ENCODE results near the gene MLPH.

MLPH gene

DNA sequence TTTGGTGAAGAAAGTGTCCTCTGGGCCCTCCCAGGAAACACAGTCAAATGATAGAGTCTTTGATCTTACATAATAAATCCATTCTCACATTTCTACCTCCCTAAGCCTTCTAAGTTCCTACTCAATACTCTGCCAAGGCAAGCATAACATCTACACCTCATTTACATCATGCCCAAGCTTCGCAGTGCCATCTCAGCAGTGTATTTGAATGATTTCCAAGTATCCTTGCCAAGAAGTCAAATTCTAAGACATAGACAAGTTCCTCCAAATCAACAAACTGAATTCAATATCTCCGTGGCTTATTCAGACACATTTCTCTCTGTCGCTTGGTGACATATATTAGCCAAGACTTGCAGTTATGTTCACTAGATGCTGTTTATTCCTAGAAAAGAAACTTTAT is 8.1 kb upstream of the MLPH start:
- TF ChIP-seq POLR2A (IDR thresholded peaks at IDR 0.05; ENCODE audit: low read depth, low read length) = no peak
- FAIRE-seq = no peak
- no peak for DNase-seq (ENCODE audit: insufficient read length, low spot score)

DNA sequence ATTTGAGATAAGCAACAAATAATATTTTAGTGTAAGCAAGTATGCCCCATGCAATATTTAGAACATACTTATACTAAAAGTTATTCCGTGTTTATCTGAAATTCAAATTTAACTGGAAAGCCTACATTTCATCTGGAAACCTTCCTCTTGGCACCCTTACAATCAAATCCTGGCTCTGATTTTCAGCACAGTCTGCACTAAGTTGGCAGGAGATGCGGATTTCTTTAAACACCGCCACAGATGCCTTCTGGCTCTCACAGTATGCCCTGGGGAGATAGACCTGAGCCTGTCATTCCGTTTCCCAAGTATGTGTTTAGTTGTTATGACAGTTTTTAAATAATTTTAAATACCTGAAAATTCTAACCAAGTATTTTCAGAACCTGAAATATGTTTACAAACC is 7.3 kb upstream of the MLPH start:
- no peak for TF ChIP-seq POLR2A (IDR thresholded peaks at IDR 0.05; ENCODE audit: low read depth, low read length)
- DNase-seq (ENCODE audit: insufficient read length, low spot score) (no peak), FAIRE-seq (no peak)

DNA sequence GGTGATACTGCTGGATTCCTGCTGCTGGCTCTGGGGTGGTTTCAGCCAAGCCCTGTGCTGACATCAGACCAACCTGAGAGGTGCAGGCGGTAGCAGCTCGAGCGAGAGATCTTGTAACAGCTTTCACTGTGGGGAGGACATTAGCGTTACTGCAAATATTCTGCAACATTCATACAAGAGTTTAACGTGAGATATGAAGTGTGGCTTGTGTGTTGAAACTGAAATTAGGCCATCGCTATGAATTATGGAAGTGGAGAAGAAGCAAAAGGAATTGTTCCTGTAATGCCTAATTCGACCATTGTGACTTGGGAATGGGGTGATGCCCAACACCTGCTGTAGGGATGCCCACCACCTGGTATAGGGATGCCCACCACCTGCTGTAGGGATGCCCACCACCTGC is 6.5 kb upstream of the MLPH start:
- DNase-seq (ENCODE audit: insufficient read length, low spot score) = no peak
- FAIRE-seq = no peak
- TF ChIP-seq POLR2A (IDR thresholded peaks at IDR 0.05; ENCODE audit: low read depth, low read length) = no peak

DNA sequence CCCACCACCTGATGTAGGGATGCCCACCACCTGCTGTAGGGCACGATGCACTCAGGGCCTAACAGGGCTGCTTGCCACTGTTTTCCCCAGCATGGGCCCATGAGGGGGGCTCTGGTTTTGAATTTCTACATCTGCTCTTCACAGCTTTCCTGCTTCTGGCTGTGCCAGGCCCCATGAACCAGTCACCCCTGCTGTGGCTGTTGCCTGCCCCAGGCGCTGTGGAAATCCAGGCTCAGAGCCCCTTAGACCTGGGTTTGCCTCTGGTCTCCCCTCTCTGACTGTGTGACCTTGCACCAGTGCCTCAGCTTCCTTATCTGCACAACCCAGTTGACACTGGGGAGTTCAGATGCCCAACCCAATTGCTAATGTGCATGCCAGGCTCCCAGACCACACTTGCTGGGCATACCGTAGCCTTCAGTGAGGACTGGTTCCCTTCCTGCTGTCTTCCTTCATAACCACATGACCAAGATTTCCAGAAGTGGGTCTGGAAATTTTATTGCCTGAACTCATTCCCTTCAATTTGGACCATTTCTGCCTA is 6.0 kb upstream of the MLPH start:
- no peak for DNase-seq (ENCODE audit: insufficient read length, low spot score)
- TF ChIP-seq POLR2A (IDR thresholded peaks at IDR 0.05; ENCODE audit: low read depth, low read length) = no peak
- no peak for FAIRE-seq

DNA sequence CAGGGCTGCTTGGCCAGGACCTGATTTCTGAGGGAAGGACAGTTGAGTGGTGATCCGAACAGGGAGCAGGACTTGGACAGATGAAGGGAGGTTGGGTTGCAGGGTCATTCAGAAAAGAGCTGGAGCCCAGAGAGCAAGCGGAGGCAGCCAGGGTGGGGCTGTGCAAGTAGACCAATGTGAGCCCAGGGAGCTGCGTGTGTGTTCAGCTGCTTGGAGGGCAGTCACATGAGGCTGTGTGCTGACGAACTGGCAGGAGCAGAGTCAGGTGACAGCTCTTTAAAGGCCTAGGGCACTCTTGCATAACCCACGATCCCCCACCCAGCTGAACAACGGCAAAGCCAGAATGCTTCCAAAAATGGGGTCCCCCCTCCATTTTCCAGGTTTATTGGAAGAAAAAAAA is 4.6 kb upstream of the MLPH start:
- no peak for FAIRE-seq
- no peak for DNase-seq (ENCODE audit: insufficient read length, low spot score)
- no peak for TF ChIP-seq POLR2A (IDR thresholded peaks at IDR 0.05; ENCODE audit: low read depth, low read length)

DNA sequence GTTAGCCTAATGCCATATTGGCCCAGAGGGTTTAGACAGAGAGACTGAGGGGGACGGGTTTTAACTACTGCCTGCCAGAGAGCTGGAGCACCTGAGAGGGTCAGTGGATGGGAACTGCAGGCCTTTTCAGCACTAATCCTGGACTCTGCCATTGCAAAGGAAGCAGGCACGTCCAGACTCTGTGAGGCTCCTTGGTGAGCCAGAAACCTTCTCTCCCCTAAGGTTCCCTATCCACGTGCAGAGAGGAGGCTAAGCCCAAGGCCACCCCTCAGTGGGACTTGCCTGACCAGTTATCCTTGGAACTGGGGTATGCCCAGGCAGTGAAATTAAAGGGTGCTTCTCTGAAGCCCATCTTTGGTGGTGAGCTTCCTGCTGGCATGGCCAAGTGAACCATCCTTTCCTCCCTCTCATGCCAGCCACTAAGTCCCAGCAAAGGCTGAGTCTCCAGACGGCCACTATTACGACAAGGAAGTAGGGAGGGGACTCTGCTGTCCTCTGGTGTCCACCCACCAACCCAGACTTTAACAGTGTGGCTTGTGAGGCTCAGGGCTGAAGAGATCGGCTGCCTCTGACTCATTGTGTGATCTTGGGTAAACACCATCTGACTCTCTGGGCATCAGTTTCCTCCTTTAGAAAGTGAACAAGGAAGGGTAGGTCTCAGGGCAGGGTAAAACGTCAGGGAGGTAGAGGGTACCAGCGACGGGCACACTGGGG is 3.9 kb upstream of the MLPH start:
- TF ChIP-seq POLR2A (IDR thresholded peaks at IDR 0.05; ENCODE audit: low read depth, low read length) = no peak
- FAIRE-seq (no peak), DNase-seq (ENCODE audit: insufficient read length, low spot score) (no peak)

DNA sequence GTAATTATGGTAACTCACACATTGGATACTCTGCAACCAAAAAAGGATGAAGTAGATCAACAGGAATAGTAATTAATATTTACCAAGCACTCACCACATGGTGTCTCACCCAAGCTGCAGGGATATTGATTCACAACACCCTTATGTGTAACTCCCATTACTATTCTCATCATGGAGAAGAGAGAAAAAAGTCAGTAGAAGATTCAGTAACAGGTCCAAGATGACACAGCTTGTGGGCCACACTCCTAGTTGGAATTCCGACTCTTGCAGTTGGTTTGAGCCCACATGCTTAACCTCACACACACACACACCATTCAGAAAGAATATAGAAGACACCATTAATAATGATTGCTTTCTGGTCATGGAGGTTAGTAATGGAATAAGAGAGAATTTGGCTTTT is 1.7 kb upstream of the MLPH start:
- no peak for FAIRE-seq
- DNase-seq (ENCODE audit: insufficient read length, low spot score) = no peak
- TF ChIP-seq POLR2A (IDR thresholded peaks at IDR 0.05; ENCODE audit: low read depth, low read length) = no peak

DNA sequence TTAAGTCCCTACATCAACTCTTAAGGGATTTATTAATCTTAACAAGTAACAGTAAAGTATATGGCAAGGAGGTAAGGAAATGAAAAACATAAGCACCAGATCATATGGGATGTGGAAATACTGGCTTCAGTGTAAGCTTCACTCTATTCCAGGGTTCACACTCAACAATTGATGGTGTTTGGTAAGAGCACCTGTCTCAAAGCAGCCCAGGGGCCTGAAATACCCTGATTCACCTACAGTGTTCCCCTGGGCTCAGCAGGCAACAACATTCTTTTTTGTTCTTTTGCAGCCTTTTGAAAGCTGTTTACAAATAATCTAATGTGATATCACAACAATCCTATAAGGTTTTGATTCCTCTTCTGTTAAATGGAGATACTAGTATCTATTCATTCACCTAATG is 1.2 kb upstream of the MLPH start:
- DNase-seq (ENCODE audit: insufficient read length, low spot score) = no peak
- no peak for TF ChIP-seq POLR2A (IDR thresholded peaks at IDR 0.05; ENCODE audit: low read depth, low read length)
- no peak for FAIRE-seq

DNA sequence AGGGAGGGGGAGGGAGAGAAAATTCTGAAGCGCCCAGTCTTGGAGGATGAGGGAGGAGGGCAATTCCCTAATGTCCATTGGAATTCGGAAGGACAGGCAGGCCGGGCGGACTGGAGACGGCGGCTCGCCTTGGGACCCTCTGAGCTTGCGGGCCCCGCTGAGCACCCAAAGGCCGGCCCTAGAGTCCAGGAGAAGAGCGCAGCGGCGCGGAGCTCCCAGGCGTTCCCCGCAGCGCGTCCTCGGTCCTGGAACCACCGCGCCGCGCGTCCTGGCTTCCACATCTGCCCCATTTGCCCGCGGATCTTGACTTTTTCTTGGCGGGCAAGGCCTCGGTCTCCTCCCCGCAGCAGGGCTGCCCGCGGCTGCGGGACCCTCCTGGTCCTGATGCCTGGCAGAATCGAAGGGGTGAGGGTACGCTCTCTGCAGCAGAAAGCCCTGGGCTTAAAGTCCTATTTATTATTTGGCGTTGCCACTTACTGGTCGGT is 675 bp upstream of the MLPH start:
- DNase-seq (ENCODE audit: insufficient read length, low spot score) (no peak), FAIRE-seq (no peak)
- no peak for TF ChIP-seq POLR2A (IDR thresholded peaks at IDR 0.05; ENCODE audit: low read depth, low read length)

DNA sequence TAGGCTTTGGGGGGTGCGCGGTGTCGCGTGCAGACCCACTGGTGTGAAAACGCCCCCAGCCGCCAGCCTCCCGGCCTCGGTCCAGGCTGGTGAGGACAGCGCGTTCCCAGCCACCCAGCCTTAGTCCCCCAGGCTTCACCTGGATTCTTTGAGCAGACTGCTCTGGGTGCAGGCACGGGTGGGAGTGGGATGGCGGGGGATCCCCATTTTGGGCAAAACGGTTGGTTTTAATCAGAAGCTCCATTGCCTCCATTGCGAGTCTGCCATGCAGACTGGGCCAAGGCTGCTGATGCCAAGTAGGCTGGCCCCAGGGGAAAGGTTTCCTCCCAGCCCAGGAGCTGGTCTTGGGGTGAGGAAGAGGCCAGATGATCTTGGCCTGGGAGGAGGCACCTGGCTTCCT is 445 bp downstream of the MLPH start:
- FAIRE-seq (no peak), DNase-seq (ENCODE audit: insufficient read length, low spot score) (no peak)
- TF ChIP-seq POLR2A (IDR thresholded peaks at IDR 0.05; ENCODE audit: low read depth, low read length) = no peak

DNA sequence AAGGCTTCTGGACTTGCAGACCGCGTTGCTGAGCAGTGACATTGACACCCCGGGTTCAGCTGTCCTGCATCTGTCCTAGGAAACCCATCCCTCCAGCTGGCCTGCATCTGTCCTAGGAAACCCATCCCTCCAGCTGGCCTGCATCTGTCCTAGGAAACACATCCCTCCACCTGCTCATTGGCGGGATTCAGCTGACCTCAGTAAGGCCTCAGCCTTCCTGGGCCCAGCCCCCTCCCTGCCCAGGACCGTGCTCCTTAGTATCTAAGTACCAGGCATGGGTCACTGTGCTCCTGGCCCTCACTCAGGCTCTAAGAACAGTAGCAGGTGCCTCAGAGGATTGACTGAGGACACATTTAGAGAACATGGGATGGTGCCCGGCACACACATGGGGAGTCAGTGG is 1.2 kb downstream of the MLPH start:
- no peak for TF ChIP-seq POLR2A (IDR thresholded peaks at IDR 0.05; ENCODE audit: low read depth, low read length)
- FAIRE-seq (no peak), DNase-seq (ENCODE audit: insufficient read length, low spot score) (no peak)

DNA sequence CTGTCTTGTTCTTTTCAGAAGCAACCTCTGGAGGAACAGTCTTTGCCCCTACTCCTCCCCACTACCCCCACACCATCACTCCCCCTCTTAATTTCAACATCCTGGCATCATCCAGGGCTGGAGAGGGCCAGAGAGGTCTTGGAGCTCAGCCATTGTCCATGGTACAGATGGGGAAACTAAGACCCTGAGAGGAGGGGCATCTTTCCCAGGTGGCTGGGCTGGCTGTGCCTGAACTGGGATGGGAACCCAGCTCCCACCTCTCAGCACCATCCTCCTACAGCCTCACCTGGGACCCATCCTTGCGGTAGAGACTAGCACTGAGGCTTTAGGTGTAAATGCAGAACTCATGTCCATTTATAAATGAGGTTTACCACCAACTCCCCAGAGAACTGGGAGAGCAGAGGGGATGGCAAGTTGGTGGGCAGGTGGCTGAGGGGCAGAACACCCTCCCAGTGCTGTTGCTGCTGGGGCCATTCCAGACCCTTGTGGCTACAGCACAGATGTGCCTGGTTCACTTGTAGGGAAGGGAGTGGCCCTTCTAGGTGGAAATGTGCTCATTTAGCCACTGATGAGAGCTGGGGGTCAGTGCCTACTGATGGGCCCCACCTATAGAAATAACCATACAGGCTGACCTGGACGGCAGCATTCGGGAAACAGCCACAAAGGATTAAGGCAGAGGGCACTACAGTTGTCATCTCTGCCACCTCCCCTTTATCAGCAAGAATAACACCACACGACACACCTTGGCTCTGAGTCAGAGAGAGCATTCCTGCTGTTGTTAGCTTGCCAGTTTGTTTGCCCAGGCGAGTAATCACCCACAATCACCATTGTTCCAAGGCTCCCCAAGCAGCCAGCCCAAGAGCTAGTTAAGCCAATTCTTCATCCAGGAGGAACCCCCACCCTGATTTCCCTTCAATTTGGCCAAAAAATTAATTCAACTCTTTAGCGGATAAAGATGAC is 2.1 kb downstream of the MLPH start:
- FAIRE-seq = no peak
- no peak for TF ChIP-seq POLR2A (IDR thresholded peaks at IDR 0.05; ENCODE audit: low read depth, low read length)

DNA sequence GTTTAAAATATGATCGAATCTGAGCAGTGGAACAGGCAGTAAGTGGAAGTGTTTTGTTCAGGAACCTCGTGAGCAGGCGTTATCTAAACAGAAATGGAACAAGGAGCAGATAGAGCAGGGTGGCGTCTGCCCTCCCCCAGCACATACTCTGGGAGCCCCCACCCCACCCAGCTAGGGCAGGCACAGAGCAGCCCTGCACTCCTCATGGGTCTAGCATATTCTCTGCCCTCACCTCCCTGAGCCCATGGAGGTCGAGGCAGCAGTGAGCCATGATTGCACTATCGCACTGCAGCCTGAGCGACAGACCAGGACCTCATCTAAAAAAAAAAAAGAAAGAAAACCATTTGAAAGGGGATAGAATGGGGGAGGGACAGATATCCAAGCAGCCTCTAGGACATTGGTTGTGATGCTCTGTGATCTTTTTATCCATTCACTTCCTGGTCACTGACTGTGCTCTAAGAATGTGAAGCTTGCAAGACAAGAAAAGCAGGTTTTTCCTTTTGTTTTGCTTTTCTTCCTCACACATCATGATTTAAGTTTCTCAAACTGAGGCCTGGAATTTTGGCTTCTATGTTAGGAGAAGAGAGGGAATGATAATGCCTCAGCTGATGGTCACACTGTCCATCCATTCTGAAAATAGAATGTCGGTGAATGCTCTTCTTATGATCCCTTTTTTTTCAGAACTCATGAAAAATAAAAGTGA is 3.1 kb downstream of the MLPH start:
- no peak for TF ChIP-seq POLR2A (IDR thresholded peaks at IDR 0.05; ENCODE audit: low read depth, low read length)
- DNase-seq (ENCODE audit: insufficient read length, low spot score) = no peak
- FAIRE-seq = no peak

More for the DNA sequence above, 2.1 kb downstream of the MLPH start:
- DNase-seq (ENCODE audit: insufficient read length, low spot score) = peak; percentile 55

DNA sequence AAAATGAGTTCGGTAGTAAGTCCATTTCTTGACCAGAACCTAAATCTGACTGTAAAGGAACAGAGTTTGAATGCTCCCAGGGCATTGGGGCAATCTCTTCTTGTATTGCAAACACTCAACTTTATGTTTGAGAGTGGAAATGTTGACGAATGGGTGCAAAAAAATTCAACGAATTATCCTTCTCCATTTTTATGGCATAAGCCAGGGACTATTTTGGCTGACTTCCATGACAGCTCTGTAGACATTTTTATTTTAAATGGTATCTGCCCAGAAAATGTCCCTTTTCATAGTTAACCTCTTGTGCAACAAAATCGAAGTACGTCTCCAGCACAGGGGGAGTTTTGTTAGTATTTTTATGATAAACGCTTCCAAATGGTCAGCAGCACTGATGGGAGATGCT is 3.7 kb downstream of the MLPH start:
- FAIRE-seq (no peak), DNase-seq (ENCODE audit: insufficient read length, low spot score) (no peak)
- TF ChIP-seq POLR2A (IDR thresholded peaks at IDR 0.05; ENCODE audit: low read depth, low read length) = no peak
